A673 (cell line): ENCODE data around the gene LCP2. TPM values are rescaled to one million over a fixed set of nuclear protein-coding genes. Genes with fewer than 3 reads are reported as not detected.

Experiments
- BruUV-seq: library from RNA; stranded (reverse); fragments of 400-500 nt; replicated peaks from 2 replicates; lab custom pipeline; 2021; lab: Mats Ljungman, UMichigan
- CTCF ChIA-PET: fragments of 300-600 bp; sonication (Branson Sonifier 250); formaldehyde crosslinking; loops from one replicate; lab custom pipeline; 2022; ENCODE audit warnings: antibody characterized with exemption; lab: Charles Lee
- POLR2A ChIA-PET: fragments of 300-600 bp; sonication (Branson Sonifier 250); formaldehyde crosslinking; loops from one replicate; lab custom pipeline; 2022; ENCODE audit warnings: antibody characterized with exemption; ENCODE audit not compliant: low non-redundant PET; lab: Charles Lee
- DNase-seq: peaks from one replicate; pipeline ENCODE4 v3.0.0-alpha.2; 2015; ENCODE audit warnings: low spot score
- H3K27ac ChIP-seq: fragments of 200-600 bp; sonication (generic); 2 replicates; pipeline ENCODE4 v1.5.1; 2016; ENCODE audit warnings: mixed run types, low read depth, mild to moderate bottlenecking, mixed read lengths, antibody characterized with exemption, low read length; ENCODE audit not compliant: poor library complexity, severe bottlenecking
- H3K27me3 ChIP-seq: fragments of 200-600 bp; sonication (generic); replicated peaks from 2 replicates; pipeline ENCODE4 v1.6.1; 2017; ENCODE audit warnings: mixed run types, low read depth, mild to moderate bottlenecking, mixed read lengths, antibody characterized with exemption, low read length; ENCODE audit not compliant: insufficient read depth, poor library complexity
- H3K36me3 ChIP-seq: fragments of 200-600 bp; sonication (generic); 2 replicates; pipeline ENCODE4 v1.6.1; 2016; ENCODE audit warnings: mixed run types, mild to moderate bottlenecking, mixed read lengths, antibody characterized with exemption, low read length; ENCODE audit not compliant: insufficient read depth, poor library complexity, severe bottlenecking
- H3K4me1 ChIP-seq: fragments of 200-600 bp; sonication (generic); 2 replicates; pipeline ENCODE4 v1.6.1; 2017; ENCODE audit warnings: mixed run types, mild to moderate bottlenecking, mixed read lengths, antibody characterized with exemption, low read length; ENCODE audit not compliant: insufficient read depth, poor library complexity, severe bottlenecking
- H3K4me3 ChIP-seq: fragments of 200-600 bp; sonication (generic); 2 replicates; pipeline ENCODE4 v1.5.1; 2016; ENCODE audit warnings: low read depth, mixed run types, mild to moderate bottlenecking, mixed read lengths, low read length; ENCODE audit not compliant: poor library complexity, severe bottlenecking
- H3K9me3 ChIP-seq: fragments of 200-600 bp; sonication (generic); 2 replicates; pipeline ENCODE4 v1.6.1; 2016; ENCODE audit warnings: mixed run types, low read depth, mild to moderate bottlenecking, mixed read lengths, antibody characterized with exemption, low read length; ENCODE audit not compliant: poor library complexity, severe bottlenecking
- EZH2 ChIP-seq: fragments of 200-600 bp; sonication (generic); IDR thresholded peaks from 2 replicates; pipeline ENCODE4 v1.6.1; 2017; ENCODE audit warnings: borderline replicate concordance, low read depth, mild to moderate bottlenecking, mixed read lengths, antibody characterized with exemption, low read length; ENCODE audit not compliant: poor library complexity, severe bottlenecking
- intact Hi-C: fragments of 100-400 bp; cut with micrococcal nuclease; formaldehyde crosslinking; loops from one replicate; pipeline ENCODE4 v1.10.0; 2022; ENCODE audit not compliant: unreplicated experiment
- total RNA-seq: library from RNA; stranded (reverse); gene quantifications from 2 replicates; pipeline ENCODE4 v1.2.3, GENCODE V29; 2021
- TF ChIP-seq, protein P1 (sequence below): fragments of 300-800, 200-600 bp; sonication (generic); conservative IDR thresholded peaks from 2 replicates; pipeline ENCODE4 v1.5.1; 2017; ENCODE audit warnings: low read depth, mild to moderate bottlenecking, antibody characterized with exemption, low read length, moderate library complexity, mixed read lengths

The LCP2 gene
- total RNA-seq, 1 experiment from 2014 or later = not detected

DNA sequence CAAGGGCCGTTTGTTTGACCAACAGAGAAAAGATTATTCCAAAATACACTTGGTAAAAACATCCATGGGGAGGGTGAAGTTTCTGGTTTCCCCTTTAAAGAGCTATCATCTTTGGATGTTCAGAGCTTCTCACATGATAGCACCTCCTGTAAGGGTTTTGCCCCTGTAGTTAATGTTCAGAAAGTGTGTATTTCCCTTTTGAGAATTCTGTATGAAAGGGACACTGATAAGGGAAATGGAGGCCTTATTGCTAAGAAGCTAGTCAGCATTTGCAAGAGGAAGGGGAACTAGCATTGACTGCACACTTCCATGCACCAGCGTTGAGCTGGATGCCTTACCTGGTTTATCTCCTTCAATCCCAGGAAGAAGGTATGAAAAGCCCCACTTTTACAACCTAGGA is 96.3 kb downstream of the LCP2 start:
- no peak overlapping the region for H3K4me3 ChIP-seq
- no peak overlapping the region for H3K27ac ChIP-seq
- no TSS peak for BruUV-seq
- H3K27me3 ChIP-seq = no peaks in the 10 kb centered on the region
- intact Hi-C loops = no loop called here
- ChIA-PET POLR2A (no interaction called here), CTCF (no interaction called here)
- H3K4me1 ChIP-seq = no peaks in the 10 kb centered on the region
- no peak for DNase-seq
- H3K36me3 ChIP-seq = no peaks in the 10 kb centered on the region
- no peaks in the 10 kb centered on the region for H3K9me3 ChIP-seq
- TF ChIP-seq EZH2 = no peak
- TF ChIP-seq, protein P1, sequence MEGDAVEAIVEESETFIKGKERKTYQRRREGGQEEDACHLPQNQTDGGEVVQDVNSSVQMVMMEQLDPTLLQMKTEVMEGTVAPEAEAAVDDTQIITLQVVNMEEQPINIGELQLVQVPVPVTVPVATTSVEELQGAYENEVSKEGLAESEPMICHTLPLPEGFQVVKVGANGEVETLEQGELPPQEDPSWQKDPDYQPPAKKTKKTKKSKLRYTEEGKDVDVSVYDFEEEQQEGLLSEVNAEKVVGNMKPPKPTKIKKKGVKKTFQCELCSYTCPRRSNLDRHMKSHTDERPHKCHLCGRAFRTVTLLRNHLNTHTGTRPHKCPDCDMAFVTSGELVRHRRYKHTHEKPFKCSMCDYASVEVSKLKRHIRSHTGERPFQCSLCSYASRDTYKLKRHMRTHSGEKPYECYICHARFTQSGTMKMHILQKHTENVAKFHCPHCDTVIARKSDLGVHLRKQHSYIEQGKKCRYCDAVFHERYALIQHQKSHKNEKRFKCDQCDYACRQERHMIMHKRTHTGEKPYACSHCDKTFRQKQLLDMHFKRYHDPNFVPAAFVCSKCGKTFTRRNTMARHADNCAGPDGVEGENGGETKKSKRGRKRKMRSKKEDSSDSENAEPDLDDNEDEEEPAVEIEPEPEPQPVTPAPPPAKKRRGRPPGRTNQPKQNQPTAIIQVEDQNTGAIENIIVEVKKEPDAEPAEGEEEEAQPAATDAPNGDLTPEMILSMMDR = no peak

DNA sequence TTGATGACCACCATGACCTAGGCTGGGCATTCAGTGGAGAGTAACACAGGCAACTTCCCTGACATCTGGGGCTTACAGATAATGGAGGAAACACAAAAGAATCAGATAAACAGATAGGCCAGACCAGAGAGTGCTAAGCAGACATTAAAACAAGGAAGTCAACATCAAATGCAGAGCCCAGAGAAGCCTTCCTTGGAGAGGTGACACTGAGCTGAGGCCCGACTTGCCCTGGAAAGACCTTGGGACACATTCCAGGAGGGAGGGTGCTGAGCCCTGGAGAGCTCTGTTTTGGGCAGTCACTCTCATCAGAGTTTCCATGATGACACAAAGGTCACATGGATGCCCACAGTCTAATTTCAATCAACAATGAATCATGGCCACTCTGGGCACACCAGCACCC is 96.7 kb downstream of the LCP2 start:
- ChIA-PET CTCF (no interaction called here), POLR2A (no interaction called here)
- no peaks in the 10 kb centered on the region for H3K36me3 ChIP-seq
- DNase-seq = no peak
- intact Hi-C loops = no loop called here
- no peaks in the 10 kb centered on the region for H3K9me3 ChIP-seq
- no TSS peak for BruUV-seq
- no peaks in the 10 kb centered on the region for H3K27me3 ChIP-seq
- H3K4me1 ChIP-seq = no peaks in the 10 kb centered on the region
- no peak overlapping the region for H3K27ac ChIP-seq
- no peak for TF ChIP-seq EZH2
- TF ChIP-seq, protein P1 = no peak
- no peak overlapping the region for H3K4me3 ChIP-seq

Other genes starting within 250 kb of the LCP2 start
- not detected in 2 replicates for gene FOXI1, start 191.9 kb downstream of the LCP2 start, total RNA-seq
- gene C5orf58, start 64.8 kb downstream of the LCP2 start, total RNA-seq = not detected in 2 replicates
- gene KCNMB1, start 91.6 kb upstream of the LCP2 start, total RNA-seq = not detected in 2 replicates
- 3.6 and 3.7 TPM in 2 replicates for gene KCNIP1, start 206.2 kb upstream of the LCP2 start, total RNA-seq